Right renal pelvis (tissue), 4 donors: ENCODE results near the gene SLC25A36. TPM values are rescaled to one million over a fixed set of nuclear protein-coding genes. Genes with fewer than 3 reads are reported as not detected.
"Not testable (repeated sequence)": the region's sequence is repeated elsewhere in the genome, so short reads cannot be mapped to it uniquely, and the experiment has no call there.

ENCODE experiments used
- DNase-seq, 4 donors: peaks; one replicate each; pipeline ENCODE4 v3.0.0-alpha.2; 2013; ENCODE audit warnings: low read depth in 4 of 4, low spot score in 3 of 4, missing footprints in 1 of 4
- polyA plus RNA-seq, 4 donors: library from polyadenylated mRNA; unstranded; fragments of 120-200 nt; gene quantifications; one replicate each; pipeline ENCODE4 v1.2.1, GENCODE V29; 2013; ENCODE audit not compliant: insufficient read length in 4 of 4

SLC25A36 gene
- polyA plus RNA-seq, 4 donors: 174 to 214 (median 195) TPM

GRCh38 chr3:140929446-140929845, 12.2 kb upstream of the SLC25A36 start:
- DNase-seq: no peak

- no peak for DNase-seq
Observed at GRCh38 chr3:140931016-140931454, 10.6 kb upstream of the SLC25A36 start.

- DNase-seq: no peak
Observed at GRCh38 chr3:140931801-140932200, 9.8 kb upstream of the SLC25A36 start.

GRCh38 chr3:140933109-140933508, 8.5 kb upstream of the SLC25A36 start:
- no peak for DNase-seq

GRCh38 chr3:140933552-140933951, 8.1 kb upstream of the SLC25A36 start:
- no peak for DNase-seq

- not testable (repeated sequence) for DNase-seq
Observed at GRCh38 chr3:140939305-140939704, 2.3 kb upstream of the SLC25A36 start.

GRCh38 chr3:140941090-140941433, 574 bp upstream of the SLC25A36 start:
- DNase-seq: no peak

GRCh38 chr3:140942221-140943104, 827 bp downstream of the SLC25A36 start:
- DNase-seq: peak; percentile 45 to 66 (median 62)

- no peak for DNase-seq
Observed at GRCh38 chr3:140943781-140944552, 2.3 kb downstream of the SLC25A36 start.

GRCh38 chr3:140948460-140949249, 7.0 kb downstream of the SLC25A36 start:
- no peak for DNase-seq

GRCh38 chr3:140950144-140950543, 8.5 kb downstream of the SLC25A36 start:
- no peak for DNase-seq

GRCh38 chr3:140950863-140951262, 9.2 kb downstream of the SLC25A36 start:
- DNase-seq: no peak

- DNase-seq: not testable (repeated sequence)
Observed at GRCh38 chr3:140951750-140952149, 10.1 kb downstream of the SLC25A36 start.

- DNase-seq: no peak
Observed at GRCh38 chr3:140953028-140953960, 11.7 kb downstream of the SLC25A36 start.

- no peak for DNase-seq
Observed at GRCh38 chr3:140954576-140954975, 12.9 kb downstream of the SLC25A36 start.

- DNase-seq: no peak
Observed at GRCh38 chr3:140955645-140956044, 14.0 kb downstream of the SLC25A36 start.

GRCh38 chr3:140956058-140956835, 14.6 kb downstream of the SLC25A36 start:
- no peak for DNase-seq

- no peak for DNase-seq
Observed at GRCh38 chr3:140972833-140973232, 31.2 kb downstream of the SLC25A36 start.

GRCh38 chr3:140974900-140975299, 33.3 kb downstream of the SLC25A36 start:
- DNase-seq: no peak
